ENCODE measurements around the gene PHB1.

Gene PHB1

GRCh38 chr17:49381793-49382192, 32.9 kb downstream of the PHB1 start:
- in situ Hi-C loops (cut with HindIII; ENCODE audit: low sequenced_read_pairs) = no loop called here
- TF ChIP-seq CTCF (IDR thresholded peaks at IDR 0.05; ENCODE audit: low read depth, low read length) = no peak

GRCh38 chr17:49381033-49381432, 33.6 kb downstream of the PHB1 start:
- DNase-seq (ENCODE audit: low read depth, low spot score) = no peak
- H3K4me3 ChIP-seq (ENCODE audit: low read depth, low read length) = no peak overlapping the region
- TF ChIP-seq CTCF (IDR thresholded peaks at IDR 0.05; ENCODE audit: low read depth, low read length) = no peak
- in situ Hi-C loops (cut with HindIII; ENCODE audit: low sequenced_read_pairs) = no loop called here

More at GRCh38 chr17:49381793-49382192, 32.9 kb downstream of the PHB1 start:
- H3K4me3 ChIP-seq (ENCODE audit: low read depth, low read length) = no peak overlapping the region
- DNase-seq (ENCODE audit: low read depth, low spot score) = no peak

- DNase-seq (ENCODE audit: low read depth, low spot score) = no peak
- H3K4me3 ChIP-seq (ENCODE audit: low read depth, low read length) = no peak overlapping the region
- no peak for TF ChIP-seq CTCF (IDR thresholded peaks at IDR 0.05; ENCODE audit: low read depth, low read length)
- in situ Hi-C loops (cut with HindIII; ENCODE audit: low sequenced_read_pairs) = no loop called here
These were observed 34.8 kb downstream of the PHB1 start for GRCh38 chr17:49379926-49380325.

GRCh38 chr17:49378311-49378710, 36.4 kb downstream of the PHB1 start:
- in situ Hi-C loops (cut with HindIII; ENCODE audit: low sequenced_read_pairs) = no loop called here
- H3K4me3 ChIP-seq (ENCODE audit: low read depth, low read length) = no peak overlapping the region
- no peak for TF ChIP-seq CTCF (IDR thresholded peaks at IDR 0.05; ENCODE audit: low read depth, low read length)
- no peak for DNase-seq (ENCODE audit: low read depth, low spot score)

GRCh38 chr17:49375544-49375943, 39.1 kb downstream of the PHB1 start:
- no peak overlapping the region for H3K4me3 ChIP-seq (ENCODE audit: low read depth, low read length)
- in situ Hi-C loops (cut with HindIII; ENCODE audit: low sequenced_read_pairs) = no loop called here
- TF ChIP-seq CTCF (IDR thresholded peaks at IDR 0.05; ENCODE audit: low read depth, low read length) = no peak
- no peak for DNase-seq (ENCODE audit: low read depth, low spot score)

GRCh38 chr17:49373115-49373514, 41.6 kb downstream of the PHB1 start:
- in situ Hi-C loops (cut with HindIII; ENCODE audit: low sequenced_read_pairs) = no loop called here
- DNase-seq (ENCODE audit: low read depth, low spot score) = no peak
- no peak overlapping the region for H3K4me3 ChIP-seq (ENCODE audit: low read depth, low read length)
- TF ChIP-seq CTCF (IDR thresholded peaks at IDR 0.05; ENCODE audit: low read depth, low read length) = no peak

- in situ Hi-C loops (cut with HindIII; ENCODE audit: low sequenced_read_pairs) = no loop called here
- no peak for TF ChIP-seq CTCF (IDR thresholded peaks at IDR 0.05; ENCODE audit: low read depth, low read length)
- no peak overlapping the region for H3K4me3 ChIP-seq (ENCODE audit: low read depth, low read length)
- DNase-seq (ENCODE audit: low read depth, low spot score) = no peak
These were observed 42.3 kb downstream of the PHB1 start for GRCh38 chr17:49372425-49372824.
